SK-N-SH (cell line): ENCODE measurements around the gene RBM18. TPM values are rescaled to one million over a fixed set of nuclear protein-coding genes. Genes with fewer than 3 reads are reported as not detected.

Experiments used
- CTCF ChIA-PET: fragments of 300-600, 350-600 bp; formaldehyde crosslinking; extraction: SDS; loops from one replicate; lab custom pipeline; 2021; lab: Yijun Ruan, JAX
- POLR2A ChIA-PET: fragments of 350-600 bp; sonication (Branson Sonifier 250); formaldehyde crosslinking; extraction: SDS; loops from one replicate; lab custom pipeline; 2020; ENCODE audit warnings: antibody characterized with exemption, inconsistent platforms; lab: Yijun Ruan, JAX
- DNase-seq: peaks from one replicate; pipeline ENCODE4 v3.0.0; 2012
- H2AFZ ChIP-seq: fragments of 200-600 bp; sonication (generic); 2 replicates; pipeline ENCODE4 v1.8.1; 2016; ENCODE audit warnings: antibody characterized with exemption, mild to moderate bottlenecking, low read depth
- H3F3A ChIP-seq: fragments of 200-600 bp; sonication (generic); replicated peaks from 2 replicates; pipeline ENCODE3; 2016; ENCODE audit warnings: antibody characterized with exemption, mild to moderate bottlenecking; ENCODE audit not compliant: insufficient read depth
- H3K27ac ChIP-seq, 2 experiments: fragments of 200-500 bp in 1 of 2; fragments of 200-600 bp in 1 of 2; sonication (Bioruptor generic) in 1 of 2; sonication (generic), shearing (Covaris generic) in 1 of 2; 2 replicates each; pipeline versions ENCODE4 v1.5.1 to v1.6.1; 2014 to 2016; ENCODE audit warnings: low read depth in 2 of 2, inconsistent platforms in 1 of 2, low read length in 1 of 2, mild to moderate bottlenecking in 1 of 2, mixed read lengths in 1 of 2
- H3K27me3 ChIP-seq: fragments of 200-600 bp; sonication (generic), shearing (Covaris generic); 2 replicates; pipeline ENCODE4 v1.6.1; 2016; ENCODE audit warnings: mixed run types; ENCODE audit not compliant: insufficient read depth
- H3K36me3 ChIP-seq, 2 experiments: fragments of 200-500 bp in 1 of 2; fragments of 200-600 bp in 1 of 2; sonication (Bioruptor generic) in 1 of 2; sonication (generic) in 1 of 2; replicated peaks in 1 of 2; 2 replicates each; pipeline versions ENCODE3 to v1.5.1; 2014 to 2016; ENCODE audit warnings: low read length in 1 of 2, mild to moderate bottlenecking in 1 of 2; ENCODE audit not compliant: insufficient read depth in 2 of 2, control insufficient read depth in 1 of 2
- H3K4me1 ChIP-seq, 2 experiments: fragments of 200-500 bp in 1 of 2; fragments of 200-600 bp in 1 of 2; sonication (Bioruptor generic) in 1 of 2; sonication (generic), shearing (Covaris generic) in 1 of 2; 2 replicates each; pipeline versions ENCODE4 v1.5.1 to v1.6.1; 2014 to 2016; ENCODE audit warnings: low read depth in 1 of 2, low read length in 1 of 2, mixed run types in 1 of 2; ENCODE audit not compliant: insufficient read depth in 2 of 2, control insufficient read depth in 1 of 2
- H3K4me2 ChIP-seq: fragments of 200-600 bp; sonication (generic), shearing (Covaris generic); 2 replicates; pipeline ENCODE4 v1.6.1; 2017; ENCODE audit warnings: mixed run types
- H3K4me3 ChIP-seq, 2 experiments: fragments of 200-500 bp in 1 of 2; fragments of 200-600 bp in 1 of 2; sonication (Bioruptor generic) in 1 of 2; sonication (generic), shearing (Covaris generic) in 1 of 2; 2 replicates each; pipeline versions ENCODE4 v1.5.1 to v1.8.1; 2014 to 2016; ENCODE audit warnings: low read depth in 2 of 2, inconsistent platforms in 1 of 2, low read length in 1 of 2, mild to moderate bottlenecking in 1 of 2, mixed read lengths in 1 of 2, moderate library complexity in 1 of 2
- H3K79me2 ChIP-seq: fragments of 200-600 bp; sonication (generic); 2 replicates; pipeline ENCODE4 v1.8.1; 2017; ENCODE audit warnings: mild to moderate bottlenecking; ENCODE audit not compliant: insufficient read depth
- H3K9ac ChIP-seq: fragments of 200-600 bp; sonication (generic); 2 replicates; pipeline ENCODE4 v1.6.1; 2017; ENCODE audit warnings: mixed run types
- H3K9me2 ChIP-seq: fragments of 200-600 bp; sonication (generic); 2 replicates; pipeline ENCODE4 v1.6.1; 2017; ENCODE audit warnings: mixed run types
- H3K9me3 ChIP-seq: fragments of 200-600 bp; sonication (generic); 2 replicates; pipeline ENCODE4 v1.6.1; 2017; ENCODE audit warnings: mixed run types, mild to moderate bottlenecking, moderate library complexity
- H4K20me1 ChIP-seq: fragments of 200-600 bp; sonication (generic); 2 replicates; pipeline ENCODE4 v1.6.1; 2017; ENCODE audit warnings: mild to moderate bottlenecking, mixed run types; ENCODE audit not compliant: insufficient read depth
- ELF1 ChIP-seq: IDR thresholded peaks from 2 replicates; pipeline ENCODE4 v1.4.0; 2012
- EZH2phosphoT487 ChIP-seq: fragments of 200-600 bp; sonication (generic); IDR thresholded peaks from 2 replicates; pipeline ENCODE4 v1.6.1; 2017; ENCODE audit warnings: low read depth, mixed run types, mild to moderate bottlenecking, antibody characterized with exemption, moderate library complexity, borderline replicate concordance
- FOXM1 ChIP-seq: IDR thresholded peaks from 2 replicates; pipeline ENCODE4 v1.4.0; 2012; ENCODE audit warnings: low read depth, mild to moderate bottlenecking
- SIN3A ChIP-seq: IDR thresholded peaks from 2 replicates; pipeline ENCODE4 v1.6.1; 2012; ENCODE audit warnings: low read depth, mild to moderate bottlenecking, low read length, moderate library complexity, borderline replicate concordance
- SMC3 ChIP-seq: IDR thresholded peaks from 2 replicates; pipeline ENCODE4 v1.6.1; 2012; ENCODE audit warnings: low read depth, low read length, improper control_type of control experiment
- WGBS: methylation state at CpG from one replicate; pipeline ENCODE4 v1.1.6; 2017; ENCODE audit warnings: low lambda C conversion rate; 5-methylcytosine and 5-hydroxymethylcytosine counted together
- polyA plus RNA-seq, 3 experiments: library from polyadenylated mRNA; depleted of rRNA; stranded (reverse); fragments of >200 nt; gene quantifications; 2 replicates each; pipeline ENCODE4 v1.2.3, GENCODE V29; 2012
- TF ChIP-seq, protein P1 (sequence below): IDR thresholded peaks from 2 replicates; pipeline ENCODE4 v1.4.0; 2012; ENCODE audit warnings: low read depth, borderline replicate concordance
- TF ChIP-seq, protein P2 (sequence below): fragments of 200-600 bp; sonication (generic); IDR thresholded peaks from 2 replicates; pipeline ENCODE4 v1.6.1; 2017; ENCODE audit warnings: antibody characterized with exemption, mild to moderate bottlenecking, moderate library complexity
- TF ChIP-seq, protein P3 (sequence below): fragments of 150-350 bp; IDR thresholded peaks from 2 replicates; pipeline ENCODE4 v1.6.1; 2016; ENCODE audit warnings: mild to moderate bottlenecking, low read depth, low read length

RBM18 gene
- polyA plus RNA-seq, 1 of the 3 experiments (the other 2 are of a cell fraction), result 8.2 TPM

DNA sequence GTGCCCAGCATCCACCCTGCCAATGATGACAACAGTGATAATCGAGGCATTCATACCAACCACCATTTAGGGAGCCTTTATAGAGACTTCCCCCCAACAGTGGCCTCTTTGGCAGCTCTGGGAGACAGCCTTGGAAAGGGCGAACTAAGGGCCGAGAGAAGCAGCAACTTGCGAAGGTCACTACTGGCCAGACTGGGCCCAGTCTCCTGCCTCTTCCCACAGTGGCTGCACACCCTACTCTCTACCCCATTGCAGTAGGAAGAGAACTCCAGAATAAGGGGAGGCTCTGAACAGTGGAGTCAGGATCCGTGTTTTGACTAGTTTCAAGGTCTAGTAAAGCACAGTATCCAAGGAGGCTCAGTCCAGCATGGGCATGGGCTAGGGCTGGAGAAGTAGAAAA lies 41.2 kb downstream of the RBM18 start (continued):
- TF ChIP-seq, protein P1, sequence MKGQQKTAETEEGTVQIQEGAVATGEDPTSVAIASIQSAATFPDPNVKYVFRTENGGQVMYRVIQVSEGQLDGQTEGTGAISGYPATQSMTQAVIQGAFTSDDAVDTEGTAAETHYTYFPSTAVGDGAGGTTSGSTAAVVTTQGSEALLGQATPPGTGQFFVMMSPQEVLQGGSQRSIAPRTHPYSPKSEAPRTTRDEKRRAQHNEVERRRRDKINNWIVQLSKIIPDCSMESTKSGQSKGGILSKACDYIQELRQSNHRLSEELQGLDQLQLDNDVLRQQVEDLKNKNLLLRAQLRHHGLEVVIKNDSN, result no peak

DNA sequence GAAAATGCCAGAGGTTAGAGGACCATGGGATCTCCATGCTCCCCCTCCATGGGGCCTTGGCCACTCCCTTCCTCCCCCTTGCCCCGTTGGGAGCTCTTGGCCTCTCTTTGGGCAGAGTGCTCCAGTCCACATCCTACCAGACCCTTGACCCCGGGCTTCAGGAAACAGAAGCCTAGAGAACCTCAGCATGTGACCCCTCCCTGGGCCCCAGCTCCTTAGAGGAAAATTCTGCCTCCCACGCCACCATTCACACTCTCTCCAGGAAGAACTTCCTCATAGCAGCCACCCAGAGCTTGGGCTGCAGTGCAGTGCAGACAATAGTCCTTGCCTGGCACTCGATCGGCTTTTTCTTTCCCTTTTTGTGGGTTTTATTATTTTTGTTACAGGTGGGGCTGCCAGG lies 41.8 kb downstream of the RBM18 start:
- ChIA-PET CTCF (interaction anchor here (1.5 kb wide), 1 partner anchor 124 kb away, joined by 8 read pairs; no protein-coding TSS in a partner anchor), POLR2A (no interaction called here)
- Histone ChIP-seq H3K79me2 (no peaks in the 10 kb centered on the region), H3F3A (peaks cover under 1% of the 10 kb centered on the region), H3K4me2 (no peak overlapping the region), H3K4me1 (peaks cover 0 to 10% of the 10 kb centered on the region in 2 experiments; a peak in 2 of 4 replicates), H4K20me1 (no peaks in the 10 kb centered on the region), H3K9ac (no peak overlapping the region), H3K27me3 (peaks cover 99% of the 10 kb centered on the region), H2AFZ (no peak overlapping the region), H3K27ac (no peak overlapping the region), H3K9me2 (no peaks in the 10 kb centered on the region), H3K9me3 (no peaks in the 10 kb centered on the region), H3K36me3 (no peaks in the 10 kb centered on the region), H3K4me3 (no peak overlapping the region)
- TF ChIP-seq, protein P2, sequence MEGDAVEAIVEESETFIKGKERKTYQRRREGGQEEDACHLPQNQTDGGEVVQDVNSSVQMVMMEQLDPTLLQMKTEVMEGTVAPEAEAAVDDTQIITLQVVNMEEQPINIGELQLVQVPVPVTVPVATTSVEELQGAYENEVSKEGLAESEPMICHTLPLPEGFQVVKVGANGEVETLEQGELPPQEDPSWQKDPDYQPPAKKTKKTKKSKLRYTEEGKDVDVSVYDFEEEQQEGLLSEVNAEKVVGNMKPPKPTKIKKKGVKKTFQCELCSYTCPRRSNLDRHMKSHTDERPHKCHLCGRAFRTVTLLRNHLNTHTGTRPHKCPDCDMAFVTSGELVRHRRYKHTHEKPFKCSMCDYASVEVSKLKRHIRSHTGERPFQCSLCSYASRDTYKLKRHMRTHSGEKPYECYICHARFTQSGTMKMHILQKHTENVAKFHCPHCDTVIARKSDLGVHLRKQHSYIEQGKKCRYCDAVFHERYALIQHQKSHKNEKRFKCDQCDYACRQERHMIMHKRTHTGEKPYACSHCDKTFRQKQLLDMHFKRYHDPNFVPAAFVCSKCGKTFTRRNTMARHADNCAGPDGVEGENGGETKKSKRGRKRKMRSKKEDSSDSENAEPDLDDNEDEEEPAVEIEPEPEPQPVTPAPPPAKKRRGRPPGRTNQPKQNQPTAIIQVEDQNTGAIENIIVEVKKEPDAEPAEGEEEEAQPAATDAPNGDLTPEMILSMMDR, result no peak
- TF ChIP-seq, protein P1, result no peak
- no peak for TF ChIP-seq FOXM1
- TF ChIP-seq ELF1, result no peak
- TF ChIP-seq SMC3, result no peak
- TF ChIP-seq SIN3A, result no peak
- WGBS, result 38% methylated on average over 5 of the region's 5 CpGs
- DNase-seq, result peak; percentile 21

DNA sequence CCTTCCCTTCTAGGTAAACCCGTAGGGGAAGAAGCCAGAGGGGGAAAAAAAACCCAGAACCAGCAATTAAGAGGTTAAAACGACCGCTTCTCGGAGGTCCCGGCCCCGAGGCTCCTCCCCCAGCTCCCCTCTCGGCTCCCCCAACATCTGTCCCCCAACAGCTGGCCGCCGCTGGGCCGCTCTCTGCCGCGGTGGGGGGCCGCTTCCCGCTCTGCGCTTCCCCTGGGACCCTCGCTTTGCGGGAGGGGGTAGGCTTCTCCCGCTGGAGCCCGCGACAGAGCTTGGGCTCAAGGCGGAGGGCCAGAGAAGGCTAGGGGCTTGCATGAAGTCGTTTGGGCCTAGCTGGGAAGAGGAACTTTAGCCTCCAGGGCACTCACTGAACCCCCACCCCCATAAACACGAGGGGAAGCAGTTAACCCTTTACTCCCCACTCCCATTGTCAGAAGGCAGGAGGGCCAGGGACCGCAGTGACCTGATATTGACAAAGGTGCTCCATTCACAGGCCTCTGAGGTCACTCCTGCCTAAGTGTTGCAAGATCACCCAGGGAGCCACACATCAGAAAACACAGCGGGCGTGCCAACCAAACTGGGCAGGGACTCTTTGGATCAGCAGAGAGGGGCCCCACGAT lies 43.3 kb downstream of the RBM18 start:
- no peaks in the 10 kb centered on the region for H3K9me2 ChIP-seq

More for the DNA sequence above, 43.3 kb downstream of the RBM18 start:
- Histone ChIP-seq H3K27ac (no peak overlapping the region), H3K79me2 (no peaks in the 10 kb centered on the region), H3K9ac (no peak overlapping the region), H2AFZ (no peak overlapping the region), H3K4me3 (no peak overlapping the region), H3K4me1 (peaks cover 0 to 10% of the 10 kb centered on the region in 2 experiments; a peak in 2 of 4 replicates), H4K20me1 (no peaks in the 10 kb centered on the region), H3K27me3 (peaks cover 98% of the 10 kb centered on the region), H3F3A (peaks cover 3% of the 10 kb centered on the region), H3K9me3 (no peaks in the 10 kb centered on the region), H3K4me2 (no peak overlapping the region), H3K36me3 (no peaks in the 10 kb centered on the region)
- peak; percentile 59 for DNase-seq
- CTCF ChIA-PET, result no interaction called here
- peak; percentile 35; the same call in 1 of the 2 replicates for TF ChIP-seq EZH2phosphoT487
- TF ChIP-seq, protein P3, sequence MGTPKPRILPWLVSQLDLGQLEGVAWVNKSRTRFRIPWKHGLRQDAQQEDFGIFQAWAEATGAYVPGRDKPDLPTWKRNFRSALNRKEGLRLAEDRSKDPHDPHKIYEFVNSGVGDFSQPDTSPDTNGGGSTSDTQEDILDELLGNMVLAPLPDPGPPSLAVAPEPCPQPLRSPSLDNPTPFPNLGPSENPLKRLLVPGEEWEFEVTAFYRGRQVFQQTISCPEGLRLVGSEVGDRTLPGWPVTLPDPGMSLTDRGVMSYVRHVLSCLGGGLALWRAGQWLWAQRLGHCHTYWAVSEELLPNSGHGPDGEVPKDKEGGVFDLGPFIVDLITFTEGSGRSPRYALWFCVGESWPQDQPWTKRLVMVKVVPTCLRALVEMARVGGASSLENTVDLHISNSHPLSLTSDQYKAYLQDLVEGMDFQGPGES, result no peak
- whole genome bisulfite sequencing, result 15% methylated on average over 11 of the region's 27 CpGs
- POLR2A ChIA-PET, result no interaction called here
